HL-60 (cell line): ENCODE measurements around the gene ANP32A.

ENCODE experiments used
- DNase-seq, 2 experiments: peaks; one replicate each; pipeline ENCODE4 v3.0.0-alpha.2; 2010 to 2020; ENCODE audit warnings: low read depth in 1 of 2, low spot score in 1 of 2
- H3K27ac ChIP-seq: fragments of 250-450 bp; sonication (Bioruptor Pico); replicated peaks from 2 replicates; pipeline ENCODE4 v1.5.1; 2020; ENCODE audit warnings: mild to moderate bottlenecking, moderate library complexity
- H3K27me3 ChIP-seq: fragments of 250-450 bp; sonication (Bioruptor Pico); 2 replicates; pipeline ENCODE4 v1.5.1; 2021; ENCODE audit warnings: mild to moderate bottlenecking, moderate library complexity; ENCODE audit not compliant: insufficient read depth, poor library complexity, severe bottlenecking
- H3K4me3 ChIP-seq: replicated peaks from 2 replicates; pipeline ENCODE4 v1.5.1; 2011; ENCODE audit warnings: mild to moderate bottlenecking, control low read depth, low read length; ENCODE audit not compliant: insufficient read depth
- CTCF ChIP-seq: IDR thresholded peaks from one replicate; pipeline ENCODE4 v1.5.1; 2011; ENCODE audit warnings: low read length, control low read depth, inconsistent platforms; ENCODE audit not compliant: insufficient read depth
- GABPA ChIP-seq: IDR thresholded peaks from 2 replicates; pipeline ENCODE4 v1.6.1; 2012; ENCODE audit warnings: low read depth
- POLR2AphosphoS5 ChIP-seq: IDR thresholded peaks from 2 replicates; pipeline ENCODE4 v1.6.1; 2012; ENCODE audit warnings: low read depth
- SPI1 ChIP-seq: IDR thresholded peaks from 2 replicates; pipeline ENCODE4 v1.6.1; 2012; ENCODE audit warnings: low read depth, mild to moderate bottlenecking, borderline replicate concordance
- TF ChIP-seq, protein P1 (sequence below): IDR thresholded peaks from 2 replicates; pipeline ENCODE4 v1.6.1; 2012; ENCODE audit warnings: low read depth; ENCODE audit not compliant: insufficient replicate concordance

ANP32A gene

GRCh38 chr15:68749365-68749764, 71.3 kb downstream of the ANP32A start:
- H3K4me3 ChIP-seq, result no peak overlapping the region
- H3K27me3 ChIP-seq, result no peaks in the 10 kb centered on the region
- TF ChIP-seq POLR2AphosphoS5 (no peak), CTCF (no peak), SPI1 (no peak)
- DNase-seq, result no peak
- H3K27ac ChIP-seq, result no peak overlapping the region

GRCh38 chr15:68743256-68743655, 77.4 kb downstream of the ANP32A start:
- no peak for DNase-seq
- TF ChIP-seq, protein P1, sequence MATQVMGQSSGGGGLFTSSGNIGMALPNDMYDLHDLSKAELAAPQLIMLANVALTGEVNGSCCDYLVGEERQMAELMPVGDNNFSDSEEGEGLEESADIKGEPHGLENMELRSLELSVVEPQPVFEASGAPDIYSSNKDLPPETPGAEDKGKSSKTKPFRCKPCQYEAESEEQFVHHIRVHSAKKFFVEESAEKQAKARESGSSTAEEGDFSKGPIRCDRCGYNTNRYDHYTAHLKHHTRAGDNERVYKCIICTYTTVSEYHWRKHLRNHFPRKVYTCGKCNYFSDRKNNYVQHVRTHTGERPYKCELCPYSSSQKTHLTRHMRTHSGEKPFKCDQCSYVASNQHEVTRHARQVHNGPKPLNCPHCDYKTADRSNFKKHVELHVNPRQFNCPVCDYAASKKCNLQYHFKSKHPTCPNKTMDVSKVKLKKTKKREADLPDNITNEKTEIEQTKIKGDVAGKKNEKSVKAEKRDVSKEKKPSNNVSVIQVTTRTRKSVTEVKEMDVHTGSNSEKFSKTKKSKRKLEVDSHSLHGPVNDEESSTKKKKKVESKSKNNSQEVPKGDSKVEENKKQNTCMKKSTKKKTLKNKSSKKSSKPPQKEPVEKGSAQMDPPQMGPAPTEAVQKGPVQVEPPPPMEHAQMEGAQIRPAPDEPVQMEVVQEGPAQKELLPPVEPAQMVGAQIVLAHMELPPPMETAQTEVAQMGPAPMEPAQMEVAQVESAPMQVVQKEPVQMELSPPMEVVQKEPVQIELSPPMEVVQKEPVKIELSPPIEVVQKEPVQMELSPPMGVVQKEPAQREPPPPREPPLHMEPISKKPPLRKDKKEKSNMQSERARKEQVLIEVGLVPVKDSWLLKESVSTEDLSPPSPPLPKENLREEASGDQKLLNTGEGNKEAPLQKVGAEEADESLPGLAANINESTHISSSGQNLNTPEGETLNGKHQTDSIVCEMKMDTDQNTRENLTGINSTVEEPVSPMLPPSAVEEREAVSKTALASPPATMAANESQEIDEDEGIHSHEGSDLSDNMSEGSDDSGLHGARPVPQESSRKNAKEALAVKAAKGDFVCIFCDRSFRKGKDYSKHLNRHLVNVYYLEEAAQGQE, result no peak
- TF ChIP-seq CTCF, result no peak
- no peak for TF ChIP-seq SPI1
- TF ChIP-seq POLR2AphosphoS5, result no peak
- TF ChIP-seq GABPA, result no peak
- no peaks in the 10 kb centered on the region for H3K27me3 ChIP-seq
- H3K4me3 ChIP-seq, result no peak overlapping the region
- no peak overlapping the region for H3K27ac ChIP-seq

GRCh38 chr15:68739390-68740080, 81.2 kb downstream of the ANP32A start:
- no peak for DNase-seq
- Histone ChIP-seq H3K27ac (no peak overlapping the region), H3K4me3 (no peak overlapping the region), H3K27me3 (no peaks in the 10 kb centered on the region)
- no peak for TF ChIP-seq SPI1

DNA sequence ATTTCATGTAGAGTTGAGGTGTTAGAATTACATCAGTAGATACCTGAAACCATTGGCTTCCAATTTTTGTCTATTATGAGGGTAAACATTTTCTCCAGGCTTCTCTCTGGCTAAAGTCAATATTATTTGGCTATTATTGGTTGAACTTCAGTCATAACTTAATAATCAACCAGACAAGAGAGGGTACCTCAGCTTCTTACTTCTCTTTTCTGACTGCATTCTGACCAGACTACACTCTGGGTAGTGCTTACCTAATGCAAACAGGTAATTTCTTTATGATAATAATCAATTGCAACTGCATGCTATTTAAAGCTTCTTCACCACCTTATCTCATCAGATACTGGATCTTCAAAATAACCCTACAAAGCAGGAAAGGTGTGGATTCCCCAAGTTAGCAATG, 85.1 kb downstream of the ANP32A start:
- H3K27ac ChIP-seq, result no peak overlapping the region
- DNase-seq, result no peak
- no peaks in the 10 kb centered on the region for H3K27me3 ChIP-seq
- no peak overlapping the region for H3K4me3 ChIP-seq
- no peak for TF ChIP-seq GABPA
- no peak for TF ChIP-seq CTCF
- TF ChIP-seq POLR2AphosphoS5, result no peak
- TF ChIP-seq, protein P1, result no peak
- TF ChIP-seq SPI1, result no peak
